ENCODE measurements around the gene CNN2. TPM values are rescaled to one million over a fixed set of nuclear protein-coding genes. Genes with fewer than 3 reads are reported as not detected.

The CNN2 gene
- total and polyA plus RNA-seq, 2 of the 8 experiments (the other 6 are each of a cell fraction or from before 2014, with no cell fraction given) = 189 to 551 TPM

DNA sequence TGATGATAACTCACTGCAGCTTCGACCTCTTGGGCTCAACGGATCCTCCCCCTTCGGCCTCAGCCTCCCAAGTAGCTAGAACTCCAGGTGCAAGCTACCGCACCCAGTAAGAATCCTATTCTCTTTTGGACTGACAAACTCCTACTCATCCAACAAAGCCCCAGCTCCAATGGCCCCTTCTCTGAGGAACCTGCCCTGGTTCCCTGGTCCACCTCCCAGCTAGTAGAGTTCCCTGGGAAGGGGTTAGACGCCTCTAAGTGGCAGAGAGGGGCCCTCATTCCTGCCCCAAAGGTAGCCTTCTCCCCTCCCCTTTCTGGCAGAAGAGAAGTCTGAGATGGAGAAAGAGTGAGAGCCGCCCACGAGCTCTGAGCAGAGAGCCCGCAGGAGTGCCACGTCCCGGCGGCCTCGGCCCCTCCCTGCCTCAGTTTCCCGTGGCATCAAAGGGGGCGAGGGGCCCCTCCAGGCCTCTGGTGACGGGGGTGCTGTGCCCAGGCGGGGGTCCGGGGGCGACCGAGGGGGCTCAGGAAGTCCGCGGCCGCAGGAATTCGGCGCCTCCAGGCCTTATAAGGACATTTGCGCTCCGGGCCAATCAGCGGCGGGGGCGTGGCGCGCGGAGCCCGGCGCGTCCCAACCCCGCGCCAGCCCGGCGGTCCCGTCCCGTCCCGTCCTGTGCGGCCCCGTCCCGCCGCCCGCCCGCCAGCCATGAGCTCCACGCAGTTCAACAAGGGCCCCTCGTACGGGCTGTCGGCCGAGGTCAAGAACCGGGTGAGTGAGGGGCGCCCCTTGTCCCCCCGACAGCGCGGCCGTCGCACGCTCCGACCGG, at the start of gene CNN2 (continued):
- TF ChIP-seq TCF12 (IDR thresholded peaks at IDR 0.05; ENCODE audit: low read depth, low read length) (0 out of 2 replicates have a peak, but pooled peaks have one; percentile 59), KDM5A (IDR thresholded peaks at IDR 0.05; ENCODE audit: low read length) (no peak), JUN (IDR thresholded peaks at IDR 0.05; ENCODE audit: low read depth, low read length) (no peak), SAP30 (IDR thresholded peaks at IDR 0.05; ENCODE audit: insufficient read depth, insufficient replicate concordance, low read length) (no peak), ATF3 (IDR thresholded peaks at IDR 0.05; ENCODE audit: insufficient read depth, low read depth, low read length) (no peak)
- TF ChIP-seq, protein P1, sequence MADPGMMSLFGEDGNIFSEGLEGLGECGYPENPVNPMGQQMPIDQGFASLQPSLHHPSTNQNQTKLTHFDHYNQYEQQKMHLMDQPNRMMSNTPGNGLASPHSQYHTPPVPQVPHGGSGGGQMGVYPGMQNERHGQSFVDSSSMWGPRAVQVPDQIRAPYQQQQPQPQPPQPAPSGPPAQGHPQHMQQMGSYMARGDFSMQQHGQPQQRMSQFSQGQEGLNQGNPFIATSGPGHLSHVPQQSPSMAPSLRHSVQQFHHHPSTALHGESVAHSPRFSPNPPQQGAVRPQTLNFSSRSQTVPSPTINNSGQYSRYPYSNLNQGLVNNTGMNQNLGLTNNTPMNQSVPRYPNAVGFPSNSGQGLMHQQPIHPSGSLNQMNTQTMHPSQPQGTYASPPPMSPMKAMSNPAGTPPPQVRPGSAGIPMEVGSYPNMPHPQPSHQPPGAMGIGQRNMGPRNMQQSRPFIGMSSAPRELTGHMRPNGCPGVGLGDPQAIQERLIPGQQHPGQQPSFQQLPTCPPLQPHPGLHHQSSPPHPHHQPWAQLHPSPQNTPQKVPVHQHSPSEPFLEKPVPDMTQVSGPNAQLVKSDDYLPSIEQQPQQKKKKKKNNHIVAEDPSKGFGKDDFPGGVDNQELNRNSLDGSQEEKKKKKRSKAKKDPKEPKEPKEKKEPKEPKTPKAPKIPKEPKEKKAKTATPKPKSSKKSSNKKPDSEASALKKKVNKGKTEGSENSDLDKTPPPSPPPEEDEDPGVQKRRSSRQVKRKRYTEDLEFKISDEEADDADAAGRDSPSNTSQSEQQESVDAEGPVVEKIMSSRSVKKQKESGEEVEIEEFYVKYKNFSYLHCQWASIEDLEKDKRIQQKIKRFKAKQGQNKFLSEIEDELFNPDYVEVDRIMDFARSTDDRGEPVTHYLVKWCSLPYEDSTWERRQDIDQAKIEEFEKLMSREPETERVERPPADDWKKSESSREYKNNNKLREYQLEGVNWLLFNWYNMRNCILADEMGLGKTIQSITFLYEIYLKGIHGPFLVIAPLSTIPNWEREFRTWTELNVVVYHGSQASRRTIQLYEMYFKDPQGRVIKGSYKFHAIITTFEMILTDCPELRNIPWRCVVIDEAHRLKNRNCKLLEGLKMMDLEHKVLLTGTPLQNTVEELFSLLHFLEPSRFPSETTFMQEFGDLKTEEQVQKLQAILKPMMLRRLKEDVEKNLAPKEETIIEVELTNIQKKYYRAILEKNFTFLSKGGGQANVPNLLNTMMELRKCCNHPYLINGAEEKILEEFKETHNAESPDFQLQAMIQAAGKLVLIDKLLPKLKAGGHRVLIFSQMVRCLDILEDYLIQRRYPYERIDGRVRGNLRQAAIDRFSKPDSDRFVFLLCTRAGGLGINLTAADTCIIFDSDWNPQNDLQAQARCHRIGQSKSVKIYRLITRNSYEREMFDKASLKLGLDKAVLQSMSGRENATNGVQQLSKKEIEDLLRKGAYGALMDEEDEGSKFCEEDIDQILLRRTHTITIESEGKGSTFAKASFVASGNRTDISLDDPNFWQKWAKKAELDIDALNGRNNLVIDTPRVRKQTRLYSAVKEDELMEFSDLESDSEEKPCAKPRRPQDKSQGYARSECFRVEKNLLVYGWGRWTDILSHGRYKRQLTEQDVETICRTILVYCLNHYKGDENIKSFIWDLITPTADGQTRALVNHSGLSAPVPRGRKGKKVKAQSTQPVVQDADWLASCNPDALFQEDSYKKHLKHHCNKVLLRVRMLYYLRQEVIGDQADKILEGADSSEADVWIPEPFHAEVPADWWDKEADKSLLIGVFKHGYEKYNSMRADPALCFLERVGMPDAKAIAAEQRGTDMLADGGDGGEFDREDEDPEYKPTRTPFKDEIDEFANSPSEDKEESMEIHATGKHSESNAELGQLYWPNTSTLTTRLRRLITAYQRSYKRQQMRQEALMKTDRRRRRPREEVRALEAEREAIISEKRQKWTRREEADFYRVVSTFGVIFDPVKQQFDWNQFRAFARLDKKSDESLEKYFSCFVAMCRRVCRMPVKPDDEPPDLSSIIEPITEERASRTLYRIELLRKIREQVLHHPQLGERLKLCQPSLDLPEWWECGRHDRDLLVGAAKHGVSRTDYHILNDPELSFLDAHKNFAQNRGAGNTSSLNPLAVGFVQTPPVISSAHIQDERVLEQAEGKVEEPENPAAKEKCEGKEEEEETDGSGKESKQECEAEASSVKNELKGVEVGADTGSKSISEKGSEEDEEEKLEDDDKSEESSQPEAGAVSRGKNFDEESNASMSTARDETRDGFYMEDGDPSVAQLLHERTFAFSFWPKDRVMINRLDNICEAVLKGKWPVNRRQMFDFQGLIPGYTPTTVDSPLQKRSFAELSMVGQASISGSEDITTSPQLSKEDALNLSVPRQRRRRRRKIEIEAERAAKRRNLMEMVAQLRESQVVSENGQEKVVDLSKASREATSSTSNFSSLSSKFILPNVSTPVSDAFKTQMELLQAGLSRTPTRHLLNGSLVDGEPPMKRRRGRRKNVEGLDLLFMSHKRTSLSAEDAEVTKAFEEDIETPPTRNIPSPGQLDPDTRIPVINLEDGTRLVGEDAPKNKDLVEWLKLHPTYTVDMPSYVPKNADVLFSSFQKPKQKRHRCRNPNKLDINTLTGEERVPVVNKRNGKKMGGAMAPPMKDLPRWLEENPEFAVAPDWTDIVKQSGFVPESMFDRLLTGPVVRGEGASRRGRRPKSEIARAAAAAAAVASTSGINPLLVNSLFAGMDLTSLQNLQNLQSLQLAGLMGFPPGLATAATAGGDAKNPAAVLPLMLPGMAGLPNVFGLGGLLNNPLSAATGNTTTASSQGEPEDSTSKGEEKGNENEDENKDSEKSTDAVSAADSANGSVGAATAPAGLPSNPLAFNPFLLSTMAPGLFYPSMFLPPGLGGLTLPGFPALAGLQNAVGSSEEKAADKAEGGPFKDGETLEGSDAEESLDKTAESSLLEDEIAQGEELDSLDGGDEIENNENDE (IDR thresholded peaks at IDR 0.05; ENCODE audit: insufficient replicate concordance, low read length) = no peak

Measured in H1 (cell line).